ENCODE results near the gene ARHGEF16.

DNA sequence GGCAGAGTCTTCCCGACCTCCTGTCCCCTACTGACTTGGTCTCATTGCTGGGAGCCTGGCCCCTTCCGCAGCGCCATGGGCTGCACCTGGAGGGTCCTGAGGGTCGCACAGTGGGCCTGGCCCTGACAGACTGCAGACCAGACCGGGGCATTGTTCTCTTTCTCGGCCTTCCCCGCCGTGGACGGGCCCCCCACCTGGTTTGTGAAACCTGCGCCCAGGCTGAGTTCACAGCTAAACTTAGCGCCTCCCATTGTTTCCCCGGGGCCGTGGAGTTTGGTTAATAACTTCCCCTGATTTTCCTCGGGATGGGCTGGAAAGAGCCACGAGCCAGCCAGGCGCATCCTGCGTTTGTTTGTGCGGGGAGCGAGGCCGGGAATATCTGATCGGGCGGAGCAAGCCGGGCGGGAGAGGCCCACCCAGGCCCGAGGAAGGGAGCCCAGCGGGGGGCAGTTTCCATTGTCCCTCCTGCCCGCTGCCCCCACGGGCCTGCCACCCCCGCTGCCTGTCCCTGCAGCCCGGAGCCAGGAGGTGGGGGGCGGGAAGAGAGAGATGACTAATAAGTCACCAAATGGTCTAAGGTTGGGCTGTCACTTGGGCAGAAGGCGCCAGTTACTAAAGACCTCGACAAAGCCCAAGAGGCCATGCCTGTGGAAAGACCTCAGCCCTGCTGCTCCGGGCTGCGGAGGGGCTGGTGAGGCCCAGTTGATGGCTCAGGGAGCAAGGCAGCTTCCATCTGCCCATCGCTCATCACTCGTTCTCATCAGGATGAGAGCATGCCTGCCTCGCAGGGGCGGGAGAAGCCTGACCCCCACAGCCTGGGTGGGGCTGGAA lies 39.0 kb upstream of the ARHGEF16 start:
- TF ChIP-seq POLR2A (IDR thresholded peaks at IDR 0.05; ENCODE audit: low read length) (no peak), GATA1 (IDR thresholded peaks at IDR 0.05; ENCODE audit: low read depth, low read length) (no peak)
